A673 (cell line): ENCODE results near the gene TAAR9. TPM values are rescaled to one million over a fixed set of nuclear protein-coding genes. Genes with fewer than 3 reads are reported as not detected.

ENCODE experiments used
- Bru-seq: library from RNA; stranded (reverse); fragments of 400-500 nt; gene quantifications from one replicate; lab custom pipeline; 2021; lab: Mats Ljungman, UMichigan
- BruChase-seq, 2 experiments: library from RNA; stranded (reverse); fragments of 400-500 nt; gene quantifications; one replicate each; lab custom pipeline; 2021; lab: Mats Ljungman, UMichigan
- BruUV-seq: library from RNA; stranded (reverse); fragments of 400-500 nt; replicated peaks from 2 replicates; lab custom pipeline; 2021; lab: Mats Ljungman, UMichigan
- CTCF ChIA-PET: fragments of 300-600 bp; sonication (Branson Sonifier 250); formaldehyde crosslinking; loops from one replicate; lab custom pipeline; 2022; ENCODE audit warnings: antibody characterized with exemption; lab: Charles Lee
- POLR2A ChIA-PET: fragments of 300-600 bp; sonication (Branson Sonifier 250); formaldehyde crosslinking; loops from one replicate; lab custom pipeline; 2022; ENCODE audit warnings: antibody characterized with exemption; ENCODE audit not compliant: low non-redundant PET; lab: Charles Lee
- DNase-seq: peaks from one replicate; pipeline ENCODE4 v3.0.0-alpha.2; 2015; ENCODE audit warnings: low spot score
- H3K27ac ChIP-seq: fragments of 200-600 bp; sonication (generic); 2 replicates; pipeline ENCODE4 v1.5.1; 2016; ENCODE audit warnings: mixed run types, low read depth, mild to moderate bottlenecking, mixed read lengths, antibody characterized with exemption, low read length; ENCODE audit not compliant: poor library complexity, severe bottlenecking
- H3K27me3 ChIP-seq: fragments of 200-600 bp; sonication (generic); replicated peaks from 2 replicates; pipeline ENCODE4 v1.6.1; 2017; ENCODE audit warnings: mixed run types, low read depth, mild to moderate bottlenecking, mixed read lengths, antibody characterized with exemption, low read length; ENCODE audit not compliant: insufficient read depth, poor library complexity
- H3K36me3 ChIP-seq: fragments of 200-600 bp; sonication (generic); 2 replicates; pipeline ENCODE4 v1.6.1; 2016; ENCODE audit warnings: mixed run types, mild to moderate bottlenecking, mixed read lengths, antibody characterized with exemption, low read length; ENCODE audit not compliant: insufficient read depth, poor library complexity, severe bottlenecking
- H3K4me1 ChIP-seq: fragments of 200-600 bp; sonication (generic); 2 replicates; pipeline ENCODE4 v1.6.1; 2017; ENCODE audit warnings: mixed run types, mild to moderate bottlenecking, mixed read lengths, antibody characterized with exemption, low read length; ENCODE audit not compliant: insufficient read depth, poor library complexity, severe bottlenecking
- H3K4me3 ChIP-seq: fragments of 200-600 bp; sonication (generic); 2 replicates; pipeline ENCODE4 v1.5.1; 2016; ENCODE audit warnings: low read depth, mixed run types, mild to moderate bottlenecking, mixed read lengths, low read length; ENCODE audit not compliant: poor library complexity, severe bottlenecking
- H3K9me3 ChIP-seq: fragments of 200-600 bp; sonication (generic); 2 replicates; pipeline ENCODE4 v1.6.1; 2016; ENCODE audit warnings: mixed run types, low read depth, mild to moderate bottlenecking, mixed read lengths, antibody characterized with exemption, low read length; ENCODE audit not compliant: poor library complexity, severe bottlenecking
- CTCF ChIP-seq: fragments of 300-800, 200-600 bp; sonication (generic); conservative IDR thresholded peaks from 2 replicates; pipeline ENCODE4 v1.5.1; 2017; ENCODE audit warnings: low read depth, mild to moderate bottlenecking, antibody characterized with exemption, low read length, moderate library complexity, mixed read lengths
- EZH2 ChIP-seq: fragments of 200-600 bp; sonication (generic); IDR thresholded peaks from 2 replicates; pipeline ENCODE4 v1.6.1; 2017; ENCODE audit warnings: borderline replicate concordance, low read depth, mild to moderate bottlenecking, mixed read lengths, antibody characterized with exemption, low read length; ENCODE audit not compliant: poor library complexity, severe bottlenecking
- intact Hi-C: fragments of 100-400 bp; cut with micrococcal nuclease; formaldehyde crosslinking; loops from one replicate; pipeline ENCODE4 v1.10.0; 2022; ENCODE audit not compliant: unreplicated experiment
- long read RNA-seq: library from polyadenylated mRNA; stranded (forward); transcript quantifications from one replicate; pipeline ENCODE4 v2.0.0, GENCODE V29; 2022
- total RNA-seq: library from RNA; stranded (reverse); gene quantifications from 2 replicates; pipeline ENCODE4 v1.2.3, GENCODE V29; 2021

The TAAR9 gene
- total RNA-seq: not detected in 2 replicates
- not detected for Bru-seq, nascent RNA
- BruChase-seq, experiment 1, labeled RNA remaining after a 2-hour chase: not detected
- BruChase-seq, experiment 2, labeled RNA remaining after a 6-hour chase: not detected
- long read RNA-seq: 0 reads

GRCh38 chr6:132537977-132538376, at the start of gene TAAR9:
TAAR9 (plus strand) TSS chr6:132538277; CDS start chr6:132538290, 13 bp downstream.
- intact Hi-C loops: loop anchor here (5.0 kb wide), 1 partner anchor 129 kb away; no protein-coding TSS in a partner anchor
- no peaks in the 10 kb centered on the region for H3K4me1 ChIP-seq
- H3K27ac ChIP-seq: no peak within 1 kb of the TSS
- H3K27me3 ChIP-seq: peaks cover 65% of the 10 kb centered on the region
- no TSS peak for BruUV-seq
- H3K4me3 ChIP-seq: no peak within 1 kb of the TSS
- no peaks in the 10 kb centered on the region for H3K36me3 ChIP-seq
- no peak for DNase-seq
- ChIA-PET CTCF (no interaction called here), POLR2A (no interaction called here)
- no peak for TF ChIP-seq CTCF
- no peak for TF ChIP-seq EZH2
- no peaks in the 10 kb centered on the region for H3K9me3 ChIP-seq

- H3K36me3 ChIP-seq: no peaks in the 10 kb centered on the region
- intact Hi-C loops: no loop called here
- no peak for DNase-seq
- no peak overlapping the region for H3K27ac ChIP-seq
- peaks cover 12% of the 10 kb centered on the region for H3K4me1 ChIP-seq
- POLR2A ChIA-PET: no interaction called here
- no peaks in the 10 kb centered on the region for H3K9me3 ChIP-seq
- no peaks in the 10 kb centered on the region for H3K27me3 ChIP-seq
- no peak overlapping the region for H3K4me3 ChIP-seq
- no peak for TF ChIP-seq EZH2
- no peak for TF ChIP-seq CTCF
- no TSS peak for BruUV-seq
- CTCF ChIA-PET: no interaction called here
These were observed 48.7 kb upstream of the TAAR9 start for GRCh38 chr6:132489376-132489775.

- no peak for TF ChIP-seq CTCF
- H3K27ac ChIP-seq: no peak overlapping the region
- DNase-seq: no peak
- H3K9me3 ChIP-seq: no peaks in the 10 kb centered on the region
- H3K4me3 ChIP-seq: no peak overlapping the region
- ChIA-PET POLR2A (no interaction called here), CTCF (no interaction called here)
- H3K27me3 ChIP-seq: no peaks in the 10 kb centered on the region
- H3K4me1 ChIP-seq: peaks cover 12% of the 10 kb centered on the region
- H3K36me3 ChIP-seq: no peaks in the 10 kb centered on the region
- intact Hi-C loops: no loop called here
- no TSS peak for BruUV-seq
These were observed 48.1 kb upstream of the TAAR9 start for GRCh38 chr6:132490024-132490423.
